Coronary artery (tissue), 2 donors: ENCODE data around the gene GRIK2.

Experiments used
- DNase-seq: peaks from one replicate; pipeline ENCODE4 v3.0.0-alpha.2; 2017; ENCODE audit warnings: low spot score
- H3K27ac ChIP-seq, 2 donors: fragments of 200-600 bp; sonication (generic); one replicate each; pipeline ENCODE4 v1.5.1; 2016 to 2019
- H3K4me3 ChIP-seq: fragments of 200-600 bp; sonication (generic); 2 replicates; pipeline ENCODE4 v1.5.1; 2016; ENCODE audit warnings: mild to moderate bottlenecking, moderate library complexity
- CTCF ChIP-seq: fragments of 200-600 bp; sonication (generic); IDR thresholded peaks from one replicate; pipeline ENCODE4 v1.5.1; 2019; ENCODE audit warnings: antibody characterized with exemption

Gene GRIK2

GRCh38 chr6:101417900-101418299 is 24.4 kb downstream of the GRIK2 start:
- no peak for TF ChIP-seq CTCF
- H3K4me3 ChIP-seq = no peak overlapping the region
- no peak overlapping the region for H3K27ac ChIP-seq
- DNase-seq = no peak

- TF ChIP-seq CTCF = no peak
- no peak overlapping the region for H3K4me3 ChIP-seq
- DNase-seq = no peak
- no peak overlapping the region for H3K27ac ChIP-seq
Observed at GRCh38 chr6:101422251-101422650, 28.7 kb downstream of the GRIK2 start.

DNA sequence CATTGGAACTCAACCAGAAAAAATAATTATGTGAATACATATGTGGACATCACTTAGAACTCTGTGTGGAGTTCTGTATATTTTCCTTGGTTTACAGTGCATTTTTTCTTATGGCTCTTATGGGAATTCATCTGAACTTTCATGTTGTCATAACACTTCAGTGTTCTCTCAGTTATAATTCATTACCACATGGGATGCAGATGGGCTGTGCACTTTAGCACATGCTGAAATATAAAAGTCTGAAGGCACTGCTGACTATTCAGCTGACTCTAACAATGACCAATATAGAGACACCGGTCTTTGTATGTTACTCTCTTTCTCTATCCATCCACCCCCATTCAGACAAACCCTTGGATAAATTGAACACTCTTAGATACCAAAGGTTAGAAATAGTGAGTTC is 29.3 kb downstream of the GRIK2 start:
- Histone ChIP-seq H3K4me3 (no peak overlapping the region), H3K27ac (no peak overlapping the region)
- TF ChIP-seq CTCF = no peak
- DNase-seq = no peak

GRCh38 chr6:101429270-101429669 is 35.8 kb downstream of the GRIK2 start:
- no peak for TF ChIP-seq CTCF
- DNase-seq = no peak
- Histone ChIP-seq H3K27ac (no peak overlapping the region), H3K4me3 (no peak overlapping the region)

DNA sequence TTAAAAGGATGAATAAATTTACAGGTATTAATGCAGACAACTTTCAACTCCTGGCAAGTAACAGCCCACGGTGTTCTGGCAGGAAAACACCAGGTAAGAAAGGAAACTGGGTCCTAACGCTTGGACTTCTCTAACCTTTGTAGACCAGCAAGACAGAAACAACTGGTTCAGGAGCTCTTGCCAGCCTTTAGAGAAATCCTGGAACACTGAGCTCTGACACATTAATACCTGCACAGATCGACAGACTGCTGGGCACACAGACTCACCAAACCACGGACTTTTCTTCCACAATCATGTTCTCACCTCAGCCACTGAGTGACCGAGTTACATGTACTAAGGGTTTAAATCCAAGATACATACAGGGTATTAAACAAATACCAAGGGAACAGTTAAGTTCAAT is 36.3 kb downstream of the GRIK2 start:
- Histone ChIP-seq H3K4me3 (no peak overlapping the region), H3K27ac (no peak overlapping the region)
- TF ChIP-seq CTCF = no peak
- DNase-seq = no peak

DNA sequence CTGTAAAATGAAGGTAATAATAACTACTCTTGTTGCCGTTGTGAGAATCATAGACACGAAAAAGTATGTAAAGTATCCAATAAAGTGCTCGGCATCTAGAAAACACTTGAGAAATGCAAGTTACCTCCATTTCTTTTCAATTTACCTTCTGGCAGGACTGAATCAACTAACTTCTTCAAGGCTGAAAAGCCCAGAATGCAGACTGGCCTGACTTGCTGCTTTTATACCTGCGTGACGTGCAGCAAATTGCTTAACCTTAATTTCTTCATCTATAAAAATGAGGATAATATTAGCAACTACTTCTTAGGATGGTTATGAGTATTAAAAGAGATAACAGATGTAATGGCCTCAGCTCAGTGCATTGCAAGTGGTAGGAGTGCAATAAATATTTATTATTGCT is 39.6 kb downstream of the GRIK2 start:
- DNase-seq = no peak
- no peak for TF ChIP-seq CTCF
- Histone ChIP-seq H3K27ac (no peak overlapping the region), H3K4me3 (no peak overlapping the region)

DNA sequence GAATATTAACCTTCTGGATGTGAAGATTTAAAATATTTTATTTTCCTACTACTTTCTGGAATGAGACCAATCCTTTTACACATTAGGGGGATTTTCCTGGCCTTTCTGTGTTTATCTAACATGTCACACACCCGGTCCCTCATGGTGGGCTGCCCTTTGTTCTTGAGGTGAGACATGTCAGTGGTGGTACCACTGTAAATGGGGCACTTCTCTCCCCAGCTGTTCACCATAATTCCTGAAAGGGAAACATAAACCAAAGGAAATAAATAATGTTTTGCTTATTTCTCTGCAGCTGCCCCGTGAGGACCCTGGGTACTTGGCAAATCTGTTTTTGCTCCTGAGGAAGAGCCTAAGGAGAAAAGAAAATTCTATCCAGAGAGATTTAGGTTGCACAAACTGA is 41.1 kb downstream of the GRIK2 start:
- TF ChIP-seq CTCF = no peak
- Histone ChIP-seq H3K4me3 (no peak overlapping the region), H3K27ac (no peak overlapping the region)
- no peak for DNase-seq
